ENCODE measurements around the gene KLHL3.

- TF ChIP-seq CTCF (IDR thresholded peaks at IDR 0.05) (no peak), POLR2A (IDR thresholded peaks at IDR 0.05) (no peak), POLR2AphosphoS5 (IDR thresholded peaks at IDR 0.05) (no peak), EP300 (IDR thresholded peaks at IDR 0.05; ENCODE audit: low read depth) (no peak)
These were observed 46.6 kb downstream of the KLHL3 start for GRCh38 chr5:137689306-137689705.

Measured in transverse colon (tissue), 4 donors.